B cell (primary cell): ENCODE data around the gene HPN. TPM values are rescaled to one million over a fixed set of nuclear protein-coding genes. Genes with fewer than 3 reads are reported as not detected.

ENCODE experiments used
- ATAC-seq: fragments of 200-7000 bp; cut with Tn5 transposase; one replicate; pipeline ENCODE4 v1.10.0; 2021; ENCODE audit warnings: low read depth, mild to moderate bottlenecking, moderate number of reproducible peaks, moderate library complexity
- CTCF ChIA-PET: fragments of 350-600 bp; sonication (Branson Sonifier 250); formaldehyde crosslinking; loops from one replicate; lab custom pipeline; 2021; ENCODE audit warnings: antibody characterized with exemption, inconsistent platforms; lab: Charles Lee
- POLR2A ChIA-PET: fragments of 350-600 bp; sonication (Branson Sonifier 250); formaldehyde crosslinking; loops from one replicate; lab custom pipeline; 2021; ENCODE audit warnings: antibody characterized with exemption; lab: Charles Lee
- DNase-seq: peaks from one replicate; pipeline ENCODE4 v3.0.0; 2013
- H2AFZ ChIP-seq: 2 replicates; pipeline ENCODE4 v1.6.1; 2012; ENCODE audit warnings: mild to moderate bottlenecking, low read depth, low read length; ENCODE audit not compliant: insufficient read depth, poor library complexity, severe bottlenecking
- H3K27ac ChIP-seq, 2 donors: 1 replicate in 1 of 2; 2 replicates in 1 of 2; pipeline ENCODE4 v1.5.1; 2012 to 2013; ENCODE audit warnings: low read length in 2 of 2, mild to moderate bottlenecking in 2 of 2, moderate library complexity in 1 of 2
- H3K27me3 ChIP-seq, 4 experiments: fragments of 200-600 bp in 1 of 4; sonication (generic) in 1 of 4; replicated peaks in 1 of 4; 1 replicate in 2 of 4; 2 replicates in 2 of 4; pipeline versions ENCODE4 v1.6.1 to v1.7.0; 2013 to 2016; ENCODE audit warnings: low read length in 3 of 4, mild to moderate bottlenecking in 2 of 4, mixed read lengths in 1 of 4, moderate library complexity in 1 of 4; ENCODE audit not compliant: insufficient read depth in 4 of 4, control insufficient read depth in 3 of 4; ENCODE audit errors: control extremely low read depth in 1 of 4
- H3K36me3 ChIP-seq, 2 experiments: replicated peaks in 1 of 2; 1 replicate in 1 of 2; 2 replicates in 1 of 2; pipeline versions ENCODE4 v1.6.1 to v1.7.1; 2013; ENCODE audit warnings: low read length in 1 of 2; ENCODE audit not compliant: insufficient read depth in 2 of 2, control insufficient read depth in 1 of 2; ENCODE audit errors: control extremely low read depth in 1 of 2, extremely low read depth in 1 of 2
- H3K4me1 ChIP-seq, 2 donors: fragments of 200-600 bp in 1 of 2; sonication (generic) in 1 of 2; 1 replicate in 1 of 2; 2 replicates in 1 of 2; pipeline versions ENCODE4 v1.5.1 to v1.6.1; 2013 to 2017; ENCODE audit warnings: low read length in 2 of 2; ENCODE audit not compliant: control insufficient read depth in 2 of 2, insufficient read depth in 2 of 2
- H3K4me2 ChIP-seq: replicated peaks from 2 replicates; pipeline ENCODE3; 2012; ENCODE audit warnings: mild to moderate bottlenecking, low read depth, low read length; ENCODE audit not compliant: poor library complexity, severe bottlenecking
- H3K4me3 ChIP-seq, 5 experiments: fragments of 200-600 bp in 1 of 5; sonication (generic) in 1 of 5; 1 replicate in 3 of 5; 2 replicates in 2 of 5; pipeline versions ENCODE4 v1.5.1 to v1.7.0; 2011 to 2016; ENCODE audit warnings: low read length in 4 of 5, mild to moderate bottlenecking in 4 of 5, low read depth in 2 of 5, control low read depth in 1 of 5, moderate library complexity in 1 of 5; ENCODE audit not compliant: insufficient read depth in 1 of 5; ENCODE audit errors: control extremely low read depth in 1 of 5, extremely low read depth in 1 of 5
- H3K79me2 ChIP-seq: fragments of 200-600 bp; sonication (generic); one replicate; pipeline ENCODE4 v1.6.0; 2016; ENCODE audit warnings: low read length; ENCODE audit not compliant: control insufficient read depth, insufficient read depth
- H3K9ac ChIP-seq: fragments of 200-600 bp; sonication (generic); 2 replicates; pipeline ENCODE4 v1.6.1; 2017; ENCODE audit warnings: mild to moderate bottlenecking, low read length, moderate library complexity
- H3K9me3 ChIP-seq, 3 donors: one replicate each; pipeline versions ENCODE4 v1.6.1 to v1.7.1; 2013; ENCODE audit warnings: low read length in 2 of 3; ENCODE audit not compliant: control insufficient read depth in 2 of 3, insufficient read depth in 1 of 3; ENCODE audit errors: control extremely low read depth in 1 of 3
- H4K20me1 ChIP-seq: 2 replicates; pipeline ENCODE4 v1.6.0; 2012; ENCODE audit warnings: mild to moderate bottlenecking, low read length; ENCODE audit not compliant: insufficient read depth, control insufficient read depth, poor library complexity, severe bottlenecking
- H3K27ac Mint-ChIP-seq: one replicate; pipeline ENCODE4 v1.8.0; 2021; ENCODE audit warnings: mixed read lengths
- H3K27me3 Mint-ChIP-seq: one replicate; pipeline ENCODE4 v1.8.0; 2021; ENCODE audit warnings: mixed read lengths
- H3K4me1 Mint-ChIP-seq: one replicate; pipeline ENCODE4 v1.8.0; 2021; ENCODE audit warnings: mixed read lengths
- H3K4me3 Mint-ChIP-seq: one replicate; pipeline ENCODE4 v1.8.0; 2021; ENCODE audit warnings: mixed read lengths
- H3K9me3 Mint-ChIP-seq: one replicate; pipeline ENCODE4 v1.8.0; 2022; ENCODE audit warnings: mixed read lengths; ENCODE audit not compliant: insufficient read depth
- CTCF ChIP-seq: fragments of 200-600 bp; IDR thresholded peaks from one replicate; pipeline ENCODE4 v1.8.0; 2022; ENCODE audit warnings: antibody characterized with exemption, mild to moderate bottlenecking
- EZH2 ChIP-seq: IDR thresholded peaks from 2 replicates; pipeline ENCODE4 v1.6.1; 2012; ENCODE audit warnings: borderline replicate concordance, low read depth, mild to moderate bottlenecking, moderate library complexity, low read length; ENCODE audit not compliant: insufficient read depth, poor library complexity, severe bottlenecking
- WGBS: methylation state at CpG from one replicate; pipeline ENCODE4 v1.1.5; 2013; ENCODE audit warnings: missing lambda C conversion rate; ENCODE audit not compliant: insufficient coverage; 5-methylcytosine and 5-hydroxymethylcytosine counted together
- intact Hi-C: fragments of 100-400 bp; cut with micrococcal nuclease; formaldehyde crosslinking; loops from one replicate; pipeline ENCODE4 v1.10.0; 2022
- polyA plus RNA-seq: library from polyadenylated mRNA; depleted of rRNA; stranded (reverse); fragments of >200 nt; gene quantifications from 2 replicates; pipeline ENCODE4 v1.2.3, GENCODE V29; 2012
- total RNA-seq, 2 donors: library from RNA; stranded (reverse); fragments of 120-200 nt in 1 of 2; gene quantifications; 1 replicate in 1 of 2; 2 replicates in 1 of 2; pipeline versions ENCODE4 v1.2.3 to v1.2.4, GENCODE V29; 2013 to 2022

The HPN gene
- total and polyA plus RNA-seq, 2 donors (not counting 1 experiment from before 2014, with no cell fraction given): 0.30 TPM; not detected in 1

GRCh38 chr19:35055715-35056179 is 14.2 kb downstream of the HPN start:
- POLR2A ChIA-PET: no interaction called here

More at GRCh38 chr19:35055715-35056179, 14.2 kb downstream of the HPN start:
- H3K27me3 Mint-ChIP-seq: peaks cover 9% of the 10 kb centered on the region
- ATAC-seq: peak; percentile 51
- CTCF ChIA-PET: interaction anchor here (0.5 to 2.6 kb wide), 9 partner anchors 9 to 1120 kb away, joined by 3 to 16 read pairs (median 4); no protein-coding TSS in a partner anchor
- Histone ChIP-seq H3K4me3 (no peak overlapping the region), H3K79me2 (no peaks in the 10 kb centered on the region), H3K27me3 (no peaks in the 10 kb centered on the region), H3K36me3 (no peaks in the 10 kb centered on the region), H3K9me3 (no peaks in the 10 kb centered on the region), H3K9ac (no peak overlapping the region), H3K27ac (no peak overlapping the region), H3K4me2 (no peak overlapping the region), H2AFZ (no peak overlapping the region), H4K20me1 (no peaks in the 10 kb centered on the region), H3K4me1 (no peaks in the 10 kb centered on the region)
- intact Hi-C loops: loop anchor here (5.0 kb wide), 1 partner anchor 37 kb away; no protein-coding TSS in a partner anchor
- 48% methylated on average over 3 of the region's 3 CpGs for WGBS
- H3K9me3 Mint-ChIP-seq: no peaks in the 10 kb centered on the region
- no peaks in the 10 kb centered on the region for H3K4me1 Mint-ChIP-seq
- H3K27ac Mint-ChIP-seq: no peak overlapping the region
- TF ChIP-seq CTCF (peak; percentile 24), EZH2 (no peak)
- DNase-seq: peak; percentile 43
- H3K4me3 Mint-ChIP-seq: no peak overlapping the region
